GM21529 (cell line): ENCODE measurements around the gene RPRML.
"Not testable (repeated sequence)": the region's sequence is repeated elsewhere in the genome, so short reads cannot be mapped to it uniquely, and the experiment has no call there.

Experiments used
- ATAC-seq: cut with Tn5 transposase; IDR thresholded peaks from one replicate; pipeline ENCODE4 v1.9.1; 2021; ENCODE audit not compliant: unreplicated experiment

Gene RPRML

GRCh38 chr17:46976626-46977270 is 2.3 kb downstream of the RPRML start:
- ATAC-seq, result no peak

- no peak for ATAC-seq
Observed at GRCh38 chr17:46975287-46975686, 3.8 kb downstream of the RPRML start.

GRCh38 chr17:46974086-46974485 is 5.0 kb downstream of the RPRML start:
- ATAC-seq, result no peak

GRCh38 chr17:46972346-46972745 is 6.7 kb downstream of the RPRML start:
- no peak for ATAC-seq

GRCh38 chr17:46971647-46972300 is 7.3 kb downstream of the RPRML start:
- no peak for ATAC-seq

GRCh38 chr17:46968896-46969295 is 10.2 kb downstream of the RPRML start:
- ATAC-seq, result no peak

GRCh38 chr17:46968224-46968834 is 10.7 kb downstream of the RPRML start:
- no peak for ATAC-seq

- no peak for ATAC-seq
Observed at GRCh38 chr17:46964315-46965265, 14.5 kb downstream of the RPRML start.

- no peak for ATAC-seq
Observed at GRCh38 chr17:46963571-46963970, 15.5 kb downstream of the RPRML start.

- ATAC-seq, result no peak
Observed at GRCh38 chr17:46962374-46962790, 16.7 kb downstream of the RPRML start.

GRCh38 chr17:46960152-46960551 is 18.9 kb downstream of the RPRML start:
- ATAC-seq, result no peak

- no peak for ATAC-seq
Observed at GRCh38 chr17:46958041-46958591, 20.9 kb downstream of the RPRML start.

- ATAC-seq, result not testable (repeated sequence)
Observed at GRCh38 chr17:46953191-46953590, 25.9 kb downstream of the RPRML start.

- no peak for ATAC-seq
Observed at GRCh38 chr17:46952115-46952514, 26.9 kb downstream of the RPRML start.

GRCh38 chr17:46951706-46952105 is 27.3 kb downstream of the RPRML start:
- no peak for ATAC-seq

GRCh38 chr17:46950997-46951621 is 27.9 kb downstream of the RPRML start:
- no peak for ATAC-seq

- no peak for ATAC-seq
Observed at GRCh38 chr17:46950342-46950996, 28.6 kb downstream of the RPRML start.

- ATAC-seq, result no peak
Observed at GRCh38 chr17:46949291-46950174, 29.5 kb downstream of the RPRML start.

- ATAC-seq, result no peak
Observed at GRCh38 chr17:46948544-46948943, 30.5 kb downstream of the RPRML start.
